IMR-90 (cell line): ENCODE results near the gene RNF114. TPM values are rescaled to one million over a fixed set of nuclear protein-coding genes. Genes with fewer than 3 reads are reported as not detected.
A peak's percentile ranks its signal among the peaks of the same experiment; 100 is the strongest.

Experiments
- ATAC-seq: fragments of 200-7000 bp; cut with Tn5 transposase; 2 replicates; pipeline ENCODE4 v1.9.1; 2020; ENCODE audit warnings: low read depth, mild to moderate bottlenecking, moderate library complexity
- BruUV-seq: library from RNA; stranded (reverse); fragments of 400-500 nt; replicated peaks from 2 replicates; lab custom pipeline; 2021; lab: Mats Ljungman, UMichigan
- CTCF ChIA-PET: fragments of 300-600 bp; formaldehyde crosslinking; extraction: SDS; loops from one replicate; lab custom pipeline; 2021; ENCODE audit warnings: antibody characterized with exemption; lab: Yijun Ruan, JAX
- POLR2A ChIA-PET: fragments of 300-600 bp; sonication (Branson Sonifier 250); formaldehyde crosslinking; loops from one replicate; lab custom pipeline; 2022; ENCODE audit warnings: antibody characterized with exemption; ENCODE audit not compliant: unreplicated experiment; lab: Charles Lee
- DNase-seq: peaks from one replicate; pipeline ENCODE4 v3.0.0; 2013
- H2AFZ ChIP-seq: replicated peaks from 2 replicates; pipeline ENCODE3; 2013; ENCODE audit warnings: low read length, mild to moderate bottlenecking; ENCODE audit not compliant: poor library complexity
- H2AK5ac ChIP-seq: 2 replicates; pipeline ENCODE4 v1.6.1; 2013; ENCODE audit warnings: low read depth, low read length, inconsistent platforms
- H2AK9ac ChIP-seq: replicated peaks from 2 replicates; pipeline ENCODE3; 2013; ENCODE audit warnings: mild to moderate bottlenecking, low read depth, low read length, moderate library complexity; ENCODE audit not compliant: poor library complexity
- H2BK120ac ChIP-seq: 2 replicates; pipeline ENCODE4 v1.6.1; 2013; ENCODE audit warnings: low read depth, low read length, inconsistent platforms
- H2BK15ac ChIP-seq: 3 replicates; pipeline ENCODE4 v1.6.1; 2013; ENCODE audit warnings: low read depth, low read length, inconsistent platforms
- H2BK20ac ChIP-seq: 2 replicates; pipeline ENCODE4 v1.6.1; 2013; ENCODE audit warnings: low read depth, mild to moderate bottlenecking, inconsistent platforms, low read length, moderate library complexity
- H2BK5ac ChIP-seq: 2 replicates; pipeline ENCODE4 v1.6.1; 2013; ENCODE audit warnings: mild to moderate bottlenecking, low read depth, low read length, inconsistent platforms; ENCODE audit not compliant: poor library complexity, severe bottlenecking
- H3K14ac ChIP-seq: replicated peaks from 2 replicates; pipeline ENCODE4 v1.6.1; 2013; ENCODE audit warnings: low read depth, low read length, inconsistent platforms
- H3K18ac ChIP-seq: 2 replicates; pipeline ENCODE4 v1.6.1; 2013; ENCODE audit warnings: low read depth, low read length, control low read depth
- H3K23ac ChIP-seq: 2 replicates; pipeline ENCODE4 v1.6.1; 2013; ENCODE audit warnings: low read depth, low read length, inconsistent platforms
- H3K27ac ChIP-seq: 2 replicates; pipeline ENCODE4 v1.5.1; 2013; ENCODE audit warnings: mild to moderate bottlenecking, control low read depth, low read length; ENCODE audit not compliant: insufficient read depth
- H3K27me3 ChIP-seq: 2 replicates; pipeline ENCODE4 v1.6.1; 2013; ENCODE audit warnings: low read length; ENCODE audit not compliant: control insufficient read depth, insufficient read depth
- H3K36me3 ChIP-seq: 2 replicates; pipeline ENCODE4 v1.6.1; 2013; ENCODE audit warnings: low read length, mixed read lengths; ENCODE audit not compliant: control insufficient read depth, insufficient read depth
- H3K4ac ChIP-seq: 2 replicates; pipeline ENCODE4 v1.6.1; 2013; ENCODE audit warnings: low read depth, low read length, inconsistent platforms
- H3K4me1 ChIP-seq: 2 replicates; pipeline ENCODE4 v1.6.1; 2013; ENCODE audit warnings: low read length, mixed read lengths; ENCODE audit not compliant: control insufficient read depth, insufficient read depth
- H3K4me2 ChIP-seq: 2 replicates; pipeline ENCODE4 v1.6.1; 2013; ENCODE audit warnings: low read depth, mild to moderate bottlenecking, control low read depth, low read length, moderate library complexity
- H3K4me3 ChIP-seq: 2 replicates; pipeline ENCODE4 v1.5.1; 2013; ENCODE audit warnings: low read depth, mild to moderate bottlenecking, control low read depth, low read length, moderate library complexity; ENCODE audit not compliant: insufficient read depth
- H3K56ac ChIP-seq: 2 replicates; pipeline ENCODE4 v1.6.1; 2013; ENCODE audit warnings: low read length, inconsistent platforms; ENCODE audit not compliant: insufficient read depth; ENCODE audit errors: extremely low read depth
- H3K79me1 ChIP-seq, 2 experiments: 2 replicates each; pipeline ENCODE4 v1.6.1; 2013; ENCODE audit warnings: low read length in 2 of 2, inconsistent platforms in 1 of 2, low read depth in 1 of 2
- H3K9ac ChIP-seq: 2 replicates; pipeline ENCODE4 v1.6.1; 2013; ENCODE audit warnings: low read depth, low read length, control low read depth
- H3K9me1 ChIP-seq: 2 replicates; pipeline ENCODE4 v1.6.1; 2013; ENCODE audit warnings: low read length, inconsistent platforms; ENCODE audit not compliant: insufficient read depth
- H3K9me3 ChIP-seq: 2 replicates; pipeline ENCODE4 v1.6.1; 2013; ENCODE audit warnings: low read length; ENCODE audit not compliant: control insufficient read depth, insufficient read depth
- H4K20me1 ChIP-seq: 2 replicates; pipeline ENCODE4 v1.6.1; 2013; ENCODE audit warnings: low read length, inconsistent platforms; ENCODE audit not compliant: insufficient read depth
- H4K5ac ChIP-seq: 2 replicates; pipeline ENCODE4 v1.6.1; 2013; ENCODE audit warnings: mild to moderate bottlenecking, low read depth, low read length, control low read depth
- H4K8ac ChIP-seq, 2 experiments: 2 replicates each; pipeline ENCODE4 v1.6.1; 2013; ENCODE audit warnings: low read depth in 2 of 2, low read length in 2 of 2, control low read depth in 1 of 2, inconsistent platforms in 1 of 2
- H4K91ac ChIP-seq: 2 replicates; pipeline ENCODE4 v1.6.1; 2013; ENCODE audit warnings: low read depth, low read length, inconsistent platforms; ENCODE audit not compliant: insufficient read depth
- BHLHE40 ChIP-seq: fragments of 150-350 bp; IDR thresholded peaks from 2 replicates; pipeline ENCODE4 v1.6.1; 2016; ENCODE audit warnings: mild to moderate bottlenecking, low read depth, low read length
- CHD1 ChIP-seq: IDR thresholded peaks from 2 replicates; pipeline ENCODE4 v1.6.1; 2012; ENCODE audit warnings: low read depth, low read length, improper control_type of control experiment
- FOS ChIP-seq: fragments of 150-350 bp; IDR thresholded peaks from 2 replicates; pipeline ENCODE4 v1.6.1; 2016; ENCODE audit warnings: low read depth, low read length
- MAFK ChIP-seq: IDR thresholded peaks from 2 replicates; pipeline ENCODE4 v1.6.1; 2012; ENCODE audit warnings: low read depth, low read length, improper control_type of control experiment
- MAZ ChIP-seq: IDR thresholded peaks from 2 replicates; pipeline ENCODE4 v1.6.1; 2012; ENCODE audit warnings: low read depth, mild to moderate bottlenecking, low read length, improper control_type of control experiment, moderate library complexity, borderline replicate concordance
- POLR2A ChIP-seq: IDR thresholded peaks from 2 replicates; pipeline ENCODE4 v1.6.1; 2012; ENCODE audit warnings: mild to moderate bottlenecking, low read depth, low read length
- RCOR1 ChIP-seq: IDR thresholded peaks from 2 replicates; pipeline ENCODE4 v1.6.1; 2012; ENCODE audit warnings: mild to moderate bottlenecking, low read length, improper control_type of control experiment; ENCODE audit not compliant: insufficient replicate concordance
- RFX5 ChIP-seq: IDR thresholded peaks from 2 replicates; pipeline ENCODE4 v1.8.0; 2012; ENCODE audit warnings: low read depth, mild to moderate bottlenecking, low read length, moderate library complexity
- SMC3 ChIP-seq: fragments of 150-350 bp; IDR thresholded peaks from 2 replicates; pipeline ENCODE4 v1.6.1; 2016; ENCODE audit warnings: low read depth, mild to moderate bottlenecking, antibody characterized with exemption, low read length, moderate library complexity
- WGBS, 2 experiments: methylation state at CpG; one replicate each; pipeline versions ENCODE4 v1.1.5 to v1.1.7; 2013; ENCODE audit warnings: missing lambda C conversion rate in 2 of 2; ENCODE audit not compliant: insufficient read length in 1 of 2; ENCODE audit errors: extremely low coverage in 2 of 2; 5-methylcytosine and 5-hydroxymethylcytosine counted together
- dilution Hi-C: fragments of 300-500 bp; cut with HindIII; formaldehyde crosslinking; loops from one replicate; pipeline ENCODE4 v1.14.3; 2018; ENCODE audit warnings: low sequenced_read_pairs; ENCODE audit not compliant: unreplicated experiment
- in situ Hi-C: fragments of 300-500 bp; cut with MboI; formaldehyde crosslinking; loops from 3 replicates; pipeline ENCODE4 v1.14.3; 2019; ENCODE audit warnings: low sequenced_read_pairs, inconsistent platforms, mixed read lengths
- intact Hi-C: fragments of 100-400 bp; cut with micrococcal nuclease; formaldehyde crosslinking; loops from 2 replicates; pipeline ENCODE4 v1.10.0; 2022
- polyA plus RNA-seq, 3 experiments: library from polyadenylated mRNA; depleted of rRNA; stranded (reverse); fragments of >200 nt; gene quantifications; 2 replicates each; pipeline ENCODE4 v1.2.3, GENCODE V29; 2012; ENCODE audit warnings: low replicate concordance in 1 of 3
- total RNA-seq: library from RNA; depleted of rRNA; stranded (reverse); fragments of >200 nt; gene quantifications from 2 replicates; pipeline ENCODE4 v1.2.3, GENCODE V29; 2012
- TF ChIP-seq, protein P1 (sequence below): fragments of 150-350 bp; IDR thresholded peaks from 2 replicates; pipeline ENCODE4 v1.6.1; 2017; ENCODE audit warnings: mild to moderate bottlenecking, antibody characterized with exemption, low read length, low read depth

Gene RNF114
- total and polyA plus RNA-seq, 2 of the 4 experiments (the other 2 are of a cell fraction), result 44.6 to 62.3 TPM

DNA sequence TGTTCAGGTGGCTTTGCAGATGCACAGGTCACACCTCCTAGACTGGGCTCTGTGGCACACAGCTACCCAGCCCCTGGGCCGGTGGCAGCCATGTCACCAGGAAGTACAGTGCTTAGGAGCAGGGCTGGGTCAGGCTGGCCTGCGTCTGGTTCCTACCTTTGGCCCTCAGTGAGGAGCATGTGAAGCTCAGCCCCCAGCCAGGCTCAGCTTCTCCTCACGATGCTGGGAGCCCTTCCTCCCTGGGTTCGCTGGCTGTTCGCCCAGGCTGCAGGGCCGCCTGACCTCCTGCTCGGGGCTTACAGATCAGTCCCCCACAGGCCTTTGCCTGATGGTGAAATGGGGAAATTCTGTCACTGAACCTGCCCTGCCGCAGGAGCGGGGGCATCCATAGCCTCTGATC, 43.9 kb upstream of the RNF114 start:
- H3K56ac ChIP-seq, result no peak overlapping the region
- TF ChIP-seq FOS, result no peak
- no peak for TF ChIP-seq MAFK
- no peak for TF ChIP-seq SMC3
- no peak for TF ChIP-seq POLR2A
- TF ChIP-seq RFX5, result no peak
- no peak for TF ChIP-seq BHLHE40
- TF ChIP-seq MAZ, result no peak
- TF ChIP-seq CHD1, result no peak
- TF ChIP-seq, protein P1, sequence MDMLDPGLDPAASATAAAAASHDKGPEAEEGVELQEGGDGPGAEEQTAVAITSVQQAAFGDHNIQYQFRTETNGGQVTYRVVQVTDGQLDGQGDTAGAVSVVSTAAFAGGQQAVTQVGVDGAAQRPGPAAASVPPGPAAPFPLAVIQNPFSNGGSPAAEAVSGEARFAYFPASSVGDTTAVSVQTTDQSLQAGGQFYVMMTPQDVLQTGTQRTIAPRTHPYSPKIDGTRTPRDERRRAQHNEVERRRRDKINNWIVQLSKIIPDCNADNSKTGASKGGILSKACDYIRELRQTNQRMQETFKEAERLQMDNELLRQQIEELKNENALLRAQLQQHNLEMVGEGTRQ, result no peak
- TF ChIP-seq RCOR1, result no peak
- no peak overlapping the region for H3K4me3 ChIP-seq
- ChIA-PET CTCF (no interaction called here), POLR2A (no interaction called here)
- no peaks in the 10 kb centered on the region for H3K9me1 ChIP-seq
- peaks cover 0 to 4% of the 10 kb centered on the region in 2 experiments; a peak in 1 of 4 replicates for H3K79me1 ChIP-seq
- H2AFZ ChIP-seq, result no peak overlapping the region
- H3K27me3 ChIP-seq, result no peaks in the 10 kb centered on the region
- DNase-seq, result no peak
- H3K4me1 ChIP-seq, result peaks cover 28% of the 10 kb centered on the region
- H2BK20ac ChIP-seq, result no peak overlapping the region
- H2AK5ac ChIP-seq, result no peak overlapping the region
- H4K8ac ChIP-seq, result no peak overlapping the region
- no peak for ATAC-seq
- H2BK5ac ChIP-seq, result no peak overlapping the region
- BruUV-seq, result no TSS peak
- no peak overlapping the region for H3K18ac ChIP-seq
- 71% methylated on average over 2 of the region's 9 CpGs; no CpG with 5 or more reads in 1 of the 2 experiments for WGBS, 2 experiments
- no peak overlapping the region for H2BK15ac ChIP-seq
- no peaks in the 10 kb centered on the region for H3K9me3 ChIP-seq
- intact Hi-C loops (no loop called here), dilution Hi-C loops (no loop called here), in situ Hi-C loops (no loop called here)
- no peak overlapping the region for H3K4me2 ChIP-seq
- no peak overlapping the region for H2BK120ac ChIP-seq
- no peak overlapping the region for H3K9ac ChIP-seq
- peaks cover 1% of the 10 kb centered on the region; the same call in 1 of the 2 replicates for H3K36me3 ChIP-seq
- H3K4ac ChIP-seq, result 0 out of 2 replicates have a peak overlapping the region, but pooled peaks have one; percentile 6
- no peak overlapping the region for H4K91ac ChIP-seq
- H4K5ac ChIP-seq, result no peak overlapping the region
- 0 out of 2 replicates have a peak overlapping the region, but pooled peaks have one; percentile 17 for H3K14ac ChIP-seq
- H3K23ac ChIP-seq, result no peak overlapping the region
- 0 out of 2 replicates have a peak, but pooled peaks cover 9% of the 10 kb centered on the region for H4K20me1 ChIP-seq
- no peak overlapping the region for H3K27ac ChIP-seq
- no peak overlapping the region for H2AK9ac ChIP-seq
